ENCODE measurements around the gene KPNA4.

The KPNA4 gene

GRCh38 chr3:160565442-160566403 is at the start of gene KPNA4:
TSS of gene KPNA4 (minus strand) at chr3:160565571. CDS start at chr3:160565282, 289 bp downstream.
- peak; percentile 98 for DNase-seq (ENCODE audit: low read depth)
- peak within 1 kb of the TSS; percentile 81 for H3K4me3 ChIP-seq (ENCODE audit: low read depth, low read length)
- no peak for TF ChIP-seq CTCF (conservative IDR thresholded peaks at IDR 0.05; ENCODE audit: low read depth, low read length)

GRCh38 chr3:160613661-160614060 is 48.3 kb upstream of the KPNA4 start:
- TF ChIP-seq CTCF (conservative IDR thresholded peaks at IDR 0.05; ENCODE audit: low read depth, low read length): no peak
- H3K4me3 ChIP-seq (ENCODE audit: low read depth, low read length): no peak overlapping the region
- DNase-seq (ENCODE audit: low read depth): no peak

- no peak for TF ChIP-seq CTCF (conservative IDR thresholded peaks at IDR 0.05; ENCODE audit: low read depth, low read length)
- DNase-seq (ENCODE audit: low read depth): no peak
- H3K4me3 ChIP-seq (ENCODE audit: low read depth, low read length): no peak overlapping the region
Observed at GRCh38 chr3:160612386-160613075, 47.2 kb upstream of the KPNA4 start.

GRCh38 chr3:160611141-160611540 is 45.8 kb upstream of the KPNA4 start:
- TF ChIP-seq CTCF (conservative IDR thresholded peaks at IDR 0.05; ENCODE audit: low read depth, low read length): no peak

GRCh38 chr3:160608870-160609269 is 43.5 kb upstream of the KPNA4 start:
- H3K4me3 ChIP-seq (ENCODE audit: low read depth, low read length): no peak overlapping the region
- no peak for TF ChIP-seq CTCF (conservative IDR thresholded peaks at IDR 0.05; ENCODE audit: low read depth, low read length)
- DNase-seq (ENCODE audit: low read depth): no peak

More at GRCh38 chr3:160611141-160611540, 45.8 kb upstream of the KPNA4 start:
- no peak overlapping the region for H3K4me3 ChIP-seq (ENCODE audit: low read depth, low read length)
- DNase-seq (ENCODE audit: low read depth): no peak

GRCh38 chr3:160607826-160608225 is 42.5 kb upstream of the KPNA4 start:
- DNase-seq (ENCODE audit: low read depth): no peak

More at GRCh38 chr3:160607826-160608225, 42.5 kb upstream of the KPNA4 start:
- TF ChIP-seq CTCF (conservative IDR thresholded peaks at IDR 0.05; ENCODE audit: low read depth, low read length): no peak
- no peak overlapping the region for H3K4me3 ChIP-seq (ENCODE audit: low read depth, low read length)
